Ishikawa (cell line): ENCODE data around the gene MYL10.

Source experiments
- CEBPB ChIP-seq: IDR thresholded peaks from 2 replicates; pipeline ENCODE4 v1.6.1; 2012
- NFIC ChIP-seq: IDR thresholded peaks from 2 replicates; pipeline ENCODE4 v1.6.1; 2012
- TAF1 ChIP-seq: IDR thresholded peaks from 2 replicates; pipeline ENCODE4 v1.6.1; 2012; ENCODE audit warnings: low read depth, mild to moderate bottlenecking
- TF ChIP-seq, protein P1 (sequence below): IDR thresholded peaks from 2 replicates; pipeline ENCODE4 v1.6.1; 2012; ENCODE audit warnings: low read depth, mild to moderate bottlenecking
- TF ChIP-seq, protein P2 (sequence below): IDR thresholded peaks from 2 replicates; pipeline ENCODE4 v1.6.1; 2012

GRCh38 chr7:101678658-101679057, 49.6 kb upstream of the MYL10 start:
- TF ChIP-seq TAF1 (no peak), CEBPB (no peak), NFIC (no peak)
- TF ChIP-seq, protein P1, sequence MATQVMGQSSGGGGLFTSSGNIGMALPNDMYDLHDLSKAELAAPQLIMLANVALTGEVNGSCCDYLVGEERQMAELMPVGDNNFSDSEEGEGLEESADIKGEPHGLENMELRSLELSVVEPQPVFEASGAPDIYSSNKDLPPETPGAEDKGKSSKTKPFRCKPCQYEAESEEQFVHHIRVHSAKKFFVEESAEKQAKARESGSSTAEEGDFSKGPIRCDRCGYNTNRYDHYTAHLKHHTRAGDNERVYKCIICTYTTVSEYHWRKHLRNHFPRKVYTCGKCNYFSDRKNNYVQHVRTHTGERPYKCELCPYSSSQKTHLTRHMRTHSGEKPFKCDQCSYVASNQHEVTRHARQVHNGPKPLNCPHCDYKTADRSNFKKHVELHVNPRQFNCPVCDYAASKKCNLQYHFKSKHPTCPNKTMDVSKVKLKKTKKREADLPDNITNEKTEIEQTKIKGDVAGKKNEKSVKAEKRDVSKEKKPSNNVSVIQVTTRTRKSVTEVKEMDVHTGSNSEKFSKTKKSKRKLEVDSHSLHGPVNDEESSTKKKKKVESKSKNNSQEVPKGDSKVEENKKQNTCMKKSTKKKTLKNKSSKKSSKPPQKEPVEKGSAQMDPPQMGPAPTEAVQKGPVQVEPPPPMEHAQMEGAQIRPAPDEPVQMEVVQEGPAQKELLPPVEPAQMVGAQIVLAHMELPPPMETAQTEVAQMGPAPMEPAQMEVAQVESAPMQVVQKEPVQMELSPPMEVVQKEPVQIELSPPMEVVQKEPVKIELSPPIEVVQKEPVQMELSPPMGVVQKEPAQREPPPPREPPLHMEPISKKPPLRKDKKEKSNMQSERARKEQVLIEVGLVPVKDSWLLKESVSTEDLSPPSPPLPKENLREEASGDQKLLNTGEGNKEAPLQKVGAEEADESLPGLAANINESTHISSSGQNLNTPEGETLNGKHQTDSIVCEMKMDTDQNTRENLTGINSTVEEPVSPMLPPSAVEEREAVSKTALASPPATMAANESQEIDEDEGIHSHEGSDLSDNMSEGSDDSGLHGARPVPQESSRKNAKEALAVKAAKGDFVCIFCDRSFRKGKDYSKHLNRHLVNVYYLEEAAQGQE, result no peak
- TF ChIP-seq, protein P2, sequence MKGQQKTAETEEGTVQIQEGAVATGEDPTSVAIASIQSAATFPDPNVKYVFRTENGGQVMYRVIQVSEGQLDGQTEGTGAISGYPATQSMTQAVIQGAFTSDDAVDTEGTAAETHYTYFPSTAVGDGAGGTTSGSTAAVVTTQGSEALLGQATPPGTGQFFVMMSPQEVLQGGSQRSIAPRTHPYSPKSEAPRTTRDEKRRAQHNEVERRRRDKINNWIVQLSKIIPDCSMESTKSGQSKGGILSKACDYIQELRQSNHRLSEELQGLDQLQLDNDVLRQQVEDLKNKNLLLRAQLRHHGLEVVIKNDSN, result no peak
